Left forelimb (tissue), 1 donor: ENCODE data around the gene CHST13.

Source experiments
- DNase-seq: peaks from one replicate; pipeline ENCODE4 v3.0.0-alpha.2; 2018; ENCODE audit warnings: low spot score

Gene CHST13

GRCh38 chr3:126523745-126524428, at the start of gene CHST13:
CHST13 (plus strand) TSS chr3:126524155; CDS start chr3:126524333, 178 bp downstream.
- no peak for DNase-seq

- DNase-seq, result no peak
Observed at GRCh38 chr3:126474498-126475412, 49.2 kb upstream of the CHST13 start.

- DNase-seq, result peak; percentile 95
Observed at GRCh38 chr3:126475413-126476114, 48.4 kb upstream of the CHST13 start, which contains the start of gene ZXDC. ZXDC (minus strand) TSS chr3:126475891; CDS start chr3:126475865, 26 bp downstream.

- DNase-seq, result peak; percentile 77
Observed at GRCh38 chr3:126476166-126477060, 47.5 kb upstream of the CHST13 start.

GRCh38 chr3:126477061-126477380, 46.9 kb upstream of the CHST13 start:
- no peak for DNase-seq

- no peak for DNase-seq
Observed at GRCh38 chr3:126478581-126479310, 45.2 kb upstream of the CHST13 start.

- DNase-seq, result no peak
Observed at GRCh38 chr3:126479642-126480041, 44.3 kb upstream of the CHST13 start.

- no peak for DNase-seq
Observed at GRCh38 chr3:126480206-126480605, 43.7 kb upstream of the CHST13 start.

GRCh38 chr3:126480861-126481260, 43.1 kb upstream of the CHST13 start:
- DNase-seq, result no peak

GRCh38 chr3:126481808-126482502, 42.0 kb upstream of the CHST13 start:
- DNase-seq, result no peak

- no peak for DNase-seq
Observed at GRCh38 chr3:126482503-126483255, 41.3 kb upstream of the CHST13 start.

GRCh38 chr3:126483321-126483761, 40.6 kb upstream of the CHST13 start:
- no peak for DNase-seq

GRCh38 chr3:126484148-126484547, 39.8 kb upstream of the CHST13 start:
- no peak for DNase-seq

GRCh38 chr3:126484662-126485061, 39.3 kb upstream of the CHST13 start:
- DNase-seq, result no peak

- DNase-seq, result no peak
Observed at GRCh38 chr3:126485176-126485897, 38.6 kb upstream of the CHST13 start.

GRCh38 chr3:126485956-126486355, 38.0 kb upstream of the CHST13 start:
- DNase-seq, result no peak

- DNase-seq, result no peak
Observed at GRCh38 chr3:126486360-126486847, 37.6 kb upstream of the CHST13 start.

- no peak for DNase-seq
Observed at GRCh38 chr3:126487151-126487771, 36.7 kb upstream of the CHST13 start.
